ENCODE results near the gene HSD3B7.
"Not testable (repeated sequence)": the region's sequence is repeated elsewhere in the genome, so short reads cannot be mapped to it uniquely, and the experiment has no call there.

The HSD3B7 gene

GRCh38 chr16:31010585-31011325 is 25.7 kb downstream of the HSD3B7 start, which contains the start of gene STX1B:
Gene STX1B, minus strand, starts transcription at chr16:31010638. Its CDS starts 242 bp downstream, at chr16:31010396.
- Mint-ChIP-seq H3K9me3 (no peaks in the 10 kb centered on the region), H3K27me3 (peaks cover 79% of the 10 kb centered on the region), H3K36me3 (no peaks in the 10 kb centered on the region), H3K4me1 (peaks cover 16% of the 10 kb centered on the region), H3K27ac (no peak within 1 kb of the TSS), H3K4me3 (peak within 1 kb of the TSS; percentile 49)
- ATAC-seq, result no peak

- not testable (repeated sequence) for H3K9me3 Mint-ChIP-seq, H3K36me3 Mint-ChIP-seq, H3K27ac Mint-ChIP-seq, H3K4me3 Mint-ChIP-seq, ATAC-seq
- Mint-ChIP-seq H3K27me3 (peaks cover 73% of the 10 kb centered on the region), H3K4me1 (peaks cover 16% of the 10 kb centered on the region)
Observed at GRCh38 chr16:31011815-31012214, 26.8 kb downstream of the HSD3B7 start.

GRCh38 chr16:31013292-31013691 is 28.3 kb downstream of the HSD3B7 start:
- not testable (repeated sequence) for H3K36me3 Mint-ChIP-seq, ATAC-seq, H3K9me3 Mint-ChIP-seq, H3K4me3 Mint-ChIP-seq
- peaks cover 16% of the 10 kb centered on the region for H3K4me1 Mint-ChIP-seq
- peak overlapping the region; percentile 5 for H3K27ac Mint-ChIP-seq
- peaks cover 61% of the 10 kb centered on the region for H3K27me3 Mint-ChIP-seq

- no peaks in the 10 kb centered on the region for H3K36me3 Mint-ChIP-seq
- peaks cover 39% of the 10 kb centered on the region for H3K27me3 Mint-ChIP-seq
- H3K9me3 Mint-ChIP-seq, result no peaks in the 10 kb centered on the region
- no peak for ATAC-seq
- peaks cover 16% of the 10 kb centered on the region for H3K4me1 Mint-ChIP-seq
- H3K27ac Mint-ChIP-seq, result no peak overlapping the region
- H3K4me3 Mint-ChIP-seq, result no peak overlapping the region
Observed at GRCh38 chr16:31016018-31016417, 31.0 kb downstream of the HSD3B7 start.

GRCh38 chr16:31017756-31018155 is 32.7 kb downstream of the HSD3B7 start:
- not testable (repeated sequence) for H3K27ac Mint-ChIP-seq, H3K9me3 Mint-ChIP-seq, H3K36me3 Mint-ChIP-seq, ATAC-seq, H3K4me1 Mint-ChIP-seq, H3K4me3 Mint-ChIP-seq
- peaks cover 21% of the 10 kb centered on the region for H3K27me3 Mint-ChIP-seq

GRCh38 chr16:31020536-31020935 is 35.5 kb downstream of the HSD3B7 start:
- ATAC-seq, result no peak
- peaks cover 7% of the 10 kb centered on the region for H3K27me3 Mint-ChIP-seq

GRCh38 chr16:31022544-31023251 is 37.7 kb downstream of the HSD3B7 start:
- Mint-ChIP-seq H3K36me3 (no peaks in the 10 kb centered on the region), H3K27me3 (no peaks in the 10 kb centered on the region), H3K27ac (no peak overlapping the region), H3K9me3 (no peaks in the 10 kb centered on the region), H3K4me3 (no peak overlapping the region), H3K4me1 (no peaks in the 10 kb centered on the region)
- no peak for ATAC-seq

More at GRCh38 chr16:31020536-31020935, 35.5 kb downstream of the HSD3B7 start:
- Mint-ChIP-seq H3K9me3 (no peaks in the 10 kb centered on the region), H3K36me3 (no peaks in the 10 kb centered on the region), H3K27ac (no peak overlapping the region), H3K4me3 (no peak overlapping the region), H3K4me1 (no peaks in the 10 kb centered on the region)

- H3K27me3 Mint-ChIP-seq, result no peaks in the 10 kb centered on the region
- H3K9me3 Mint-ChIP-seq, result no peaks in the 10 kb centered on the region
- H3K4me1 Mint-ChIP-seq, result no peaks in the 10 kb centered on the region
- H3K27ac Mint-ChIP-seq, result no peak overlapping the region
- no peak overlapping the region for H3K4me3 Mint-ChIP-seq
- no peak for ATAC-seq
- H3K36me3 Mint-ChIP-seq, result no peaks in the 10 kb centered on the region
Observed at GRCh38 chr16:31023252-31023602, 38.2 kb downstream of the HSD3B7 start.

GRCh38 chr16:31023627-31024226 is 38.7 kb downstream of the HSD3B7 start:
- Mint-ChIP-seq H3K27ac (no peak overlapping the region), H3K9me3 (no peaks in the 10 kb centered on the region), H3K27me3 (no peaks in the 10 kb centered on the region), H3K36me3 (no peaks in the 10 kb centered on the region), H3K4me1 (no peaks in the 10 kb centered on the region), H3K4me3 (no peak overlapping the region)
- ATAC-seq, result no peak

GRCh38 chr16:31025339-31025738 is 40.3 kb downstream of the HSD3B7 start:
- Mint-ChIP-seq H3K4me1 (no peaks in the 10 kb centered on the region), H3K36me3 (no peaks in the 10 kb centered on the region), H3K27ac (peak overlapping the region; percentile 30), H3K4me3 (no peak overlapping the region), H3K9me3 (no peaks in the 10 kb centered on the region), H3K27me3 (no peaks in the 10 kb centered on the region)
- no peak for ATAC-seq

GRCh38 chr16:31029272-31029671 is 44.3 kb downstream of the HSD3B7 start:
- ATAC-seq, result no peak
- H3K27me3 Mint-ChIP-seq, result no peaks in the 10 kb centered on the region
- H3K4me1 Mint-ChIP-seq, result peaks cover 24% of the 10 kb centered on the region

GRCh38 chr16:31031276-31031675 is 46.3 kb downstream of the HSD3B7 start:
- Mint-ChIP-seq H3K27me3 (no peaks in the 10 kb centered on the region), H3K27ac (peak overlapping the region; percentile 96), H3K4me1 (peaks cover 41% of the 10 kb centered on the region), H3K36me3 (peaks cover 16% of the 10 kb centered on the region), H3K9me3 (no peaks in the 10 kb centered on the region), H3K4me3 (no peak overlapping the region)
- ATAC-seq, result no peak

More at GRCh38 chr16:31029272-31029671, 44.3 kb downstream of the HSD3B7 start:
- Mint-ChIP-seq H3K9me3 (no peaks in the 10 kb centered on the region), H3K27ac (peak overlapping the region; percentile 51), H3K36me3 (peaks cover 5% of the 10 kb centered on the region), H3K4me3 (no peak overlapping the region)

GRCh38 chr16:31032736-31033708 is 48.0 kb downstream of the HSD3B7 start, which contains the start of gene STX4:
Gene STX4, plus strand, starts transcription at chr16:31033558. Its CDS starts 248 bp downstream, at chr16:31033806.
- Mint-ChIP-seq H3K4me1 (peaks cover 48% of the 10 kb centered on the region), H3K4me3 (peak within 1 kb of the TSS; percentile 94), H3K27me3 (no peaks in the 10 kb centered on the region), H3K36me3 (peaks cover 23% of the 10 kb centered on the region), H3K27ac (peak within 1 kb of the TSS; percentile 96), H3K9me3 (no peaks in the 10 kb centered on the region)
- peak; percentile 88 for ATAC-seq

GRCh38 chr16:31033709-31034492 is 48.9 kb downstream of the HSD3B7 start:
- Mint-ChIP-seq H3K36me3 (peaks cover 28% of the 10 kb centered on the region), H3K27me3 (no peaks in the 10 kb centered on the region)
- peak; percentile 64 for ATAC-seq

More at GRCh38 chr16:31033709-31034492, 48.9 kb downstream of the HSD3B7 start:
- Mint-ChIP-seq H3K4me3 (peak overlapping the region; percentile 94), H3K9me3 (no peaks in the 10 kb centered on the region), H3K4me1 (peaks cover 51% of the 10 kb centered on the region), H3K27ac (peak overlapping the region; percentile 96)
